Stimulated activated CD4-positive, alpha-beta T cell treated with anti-CD3 and anti-CD28 coated beads, Interleukin-2, amount 100 ng/mL, for 48 hours (primary cell): Measurements from ENCODE around the gene RPS6KA1.
A peak's percentile ranks its signal among the peaks of the same experiment; 100 is the strongest.
"Not testable (repeated sequence)": the region's sequence is repeated elsewhere in the genome, so short reads cannot be mapped to it uniquely, and the experiment has no call there.

Source experiments
- DNase-seq, 2 donors: peaks; one replicate each; pipeline ENCODE4 v3.0.0-alpha.2; 2020

The RPS6KA1 gene

DNA sequence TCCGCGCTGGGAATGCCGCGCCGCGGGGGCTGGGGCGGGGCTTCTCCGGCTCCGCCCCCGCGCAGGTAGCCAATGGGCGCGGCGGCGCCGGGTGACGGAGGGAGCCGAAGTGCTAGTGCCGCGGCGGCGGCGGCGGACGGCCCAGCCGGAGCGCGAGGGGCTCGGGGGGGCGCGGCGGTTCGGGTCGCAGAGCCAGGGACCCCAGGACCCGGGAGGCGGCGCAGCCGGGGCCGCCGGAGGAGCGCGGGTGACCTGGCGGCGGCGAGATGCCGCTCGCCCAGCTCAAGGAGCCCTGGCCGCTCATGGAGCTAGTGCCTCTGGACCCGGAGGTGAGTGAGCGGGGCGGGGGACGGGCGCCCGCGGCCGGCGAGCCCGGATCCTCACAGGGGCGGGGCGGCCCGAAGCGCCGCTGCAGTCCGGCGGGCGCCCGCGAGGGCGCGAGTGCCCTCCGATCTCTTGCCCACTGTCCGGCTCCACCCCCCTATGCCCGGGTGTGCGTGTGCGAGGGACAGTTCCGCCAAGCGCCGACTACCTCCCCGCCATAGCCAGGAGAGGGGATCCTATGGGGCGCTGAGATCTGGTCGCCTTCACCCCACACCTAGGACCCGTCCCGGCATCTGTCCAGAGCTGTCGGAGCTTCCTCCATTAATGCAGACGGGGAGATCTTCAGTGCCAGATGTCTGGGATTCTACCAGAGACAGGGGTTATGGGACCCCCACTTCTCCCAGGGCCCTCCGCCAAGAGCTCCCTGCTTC lies at the start of gene RPS6KA1:
TSS of gene RPS6KA1 (plus strand) at position 107 of the 755 bp plus-strand sequence. CDS start at position 267, 160 bp downstream.
- peak; percentile 36 to 55 for DNase-seq

DNA sequence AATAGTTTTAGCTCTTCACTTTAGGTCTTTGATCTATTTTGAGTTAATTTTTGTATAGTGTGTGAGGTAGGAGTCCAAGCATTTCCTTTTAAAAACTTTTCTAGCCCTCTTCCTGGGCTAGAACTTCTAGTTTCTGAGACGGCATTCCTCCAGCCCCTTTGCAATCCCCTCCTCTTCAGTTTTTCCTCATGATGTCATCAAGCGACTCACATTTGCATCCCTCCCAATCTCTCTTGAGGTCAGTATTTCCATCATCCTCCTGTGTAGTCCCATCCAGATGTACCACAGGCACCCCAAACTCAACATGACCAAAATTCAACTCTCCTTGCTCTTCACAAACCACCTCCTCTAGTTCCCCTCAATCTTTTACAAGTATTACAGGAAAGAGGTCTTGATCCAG lies 46.6 kb upstream of the RPS6KA1 start:
- no peak for DNase-seq

DNA sequence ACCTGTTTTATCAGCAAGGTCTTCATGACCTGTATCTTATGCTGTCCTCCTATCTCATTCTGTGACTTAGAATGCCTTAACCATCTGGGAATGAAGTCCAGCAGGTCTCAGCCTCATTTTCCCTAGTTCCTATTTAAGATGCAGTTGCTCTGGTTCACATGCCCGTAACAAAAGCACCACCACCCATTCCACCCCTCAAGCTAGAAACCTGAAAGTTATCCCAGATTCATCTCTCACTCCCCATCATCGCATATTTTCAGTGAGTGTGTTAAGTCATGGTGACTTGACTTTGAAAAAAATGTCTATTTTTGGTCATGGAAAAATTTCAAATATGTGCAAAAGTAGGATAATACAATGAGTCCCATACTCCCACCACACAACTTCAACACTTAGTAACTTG lies 45.6 kb upstream of the RPS6KA1 start:
- DNase-seq: no peak

DNA sequence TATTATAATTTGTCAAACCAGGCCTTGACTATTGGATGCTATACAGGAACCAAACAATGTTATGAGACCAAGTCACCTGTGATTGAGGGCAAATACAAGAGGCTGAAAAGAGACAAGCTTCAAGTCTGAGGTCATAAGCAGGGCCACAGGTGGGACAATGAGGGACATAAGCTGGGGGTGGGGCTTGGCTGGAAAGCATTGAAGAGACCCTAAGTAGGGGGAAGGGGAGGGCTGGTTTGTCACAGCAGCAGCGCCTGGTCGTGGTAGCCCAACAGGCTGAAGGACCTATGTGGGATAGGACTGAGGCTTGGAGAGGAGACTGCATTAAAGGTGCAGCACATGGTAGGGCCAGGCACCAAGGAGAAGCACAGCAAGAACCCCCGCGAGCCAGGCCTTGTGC lies 39.4 kb upstream of the RPS6KA1 start:
- DNase-seq: no peak

DNA sequence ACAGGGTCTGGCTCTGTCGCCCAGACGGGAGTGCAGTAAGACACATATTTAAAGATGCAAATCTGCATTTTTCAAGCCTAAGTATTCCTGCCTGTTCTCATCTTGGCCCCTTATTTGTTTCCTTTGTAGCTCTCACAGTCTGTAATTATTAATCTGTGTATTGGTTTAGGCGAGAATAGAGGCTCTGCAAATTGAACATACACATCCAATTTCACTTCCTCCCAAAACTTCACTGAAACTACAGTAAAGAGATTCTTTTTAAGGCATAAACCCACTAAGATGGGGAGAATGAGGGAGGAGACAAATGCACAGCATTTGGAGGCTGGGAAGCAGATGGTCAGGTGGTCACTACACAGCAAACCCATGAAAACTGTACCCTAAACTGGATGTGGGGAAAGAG lies 36.3 kb upstream of the RPS6KA1 start:
- no peak for DNase-seq

DNA sequence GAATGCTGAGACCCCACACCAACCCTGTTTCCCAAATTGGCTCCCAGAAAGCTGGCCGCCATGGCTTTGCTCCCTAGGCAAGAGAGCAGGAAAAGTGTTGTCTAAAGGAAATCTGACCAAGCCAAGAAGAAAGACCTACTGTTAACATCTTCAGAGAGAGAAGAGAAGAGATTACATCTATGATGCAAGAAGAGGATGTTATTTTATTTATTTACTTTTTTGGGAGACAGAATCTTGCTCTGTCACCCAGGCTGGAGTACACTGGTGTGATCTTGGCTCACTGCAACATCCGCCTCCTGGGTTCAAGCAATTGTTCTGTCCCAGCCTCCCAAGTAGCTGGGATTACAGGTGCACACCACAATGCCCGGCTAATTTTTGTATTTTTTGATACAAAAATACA lies 35.6 kb upstream of the RPS6KA1 start:
- no peak for DNase-seq

DNA sequence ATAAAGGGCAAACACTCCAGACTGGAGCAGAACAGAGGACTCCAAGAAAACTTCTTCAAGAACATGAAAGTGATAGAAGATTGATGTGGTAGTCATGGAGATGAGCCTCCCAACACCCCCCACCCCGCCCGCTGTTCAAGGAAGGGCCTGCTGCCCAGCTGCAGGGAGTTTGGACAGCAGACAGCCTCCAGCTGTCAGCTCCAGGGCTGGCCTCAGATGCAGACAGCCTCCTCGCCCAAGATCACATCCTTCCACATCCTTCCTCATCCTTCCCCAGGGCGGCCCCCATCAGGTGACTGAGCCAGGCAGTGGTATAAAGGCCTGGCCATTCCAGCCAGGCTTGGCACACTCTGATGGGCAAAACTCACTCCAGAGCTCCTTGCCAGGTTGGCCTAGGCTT lies 32.7 kb upstream of the RPS6KA1 start:
- DNase-seq: no peak

DNA sequence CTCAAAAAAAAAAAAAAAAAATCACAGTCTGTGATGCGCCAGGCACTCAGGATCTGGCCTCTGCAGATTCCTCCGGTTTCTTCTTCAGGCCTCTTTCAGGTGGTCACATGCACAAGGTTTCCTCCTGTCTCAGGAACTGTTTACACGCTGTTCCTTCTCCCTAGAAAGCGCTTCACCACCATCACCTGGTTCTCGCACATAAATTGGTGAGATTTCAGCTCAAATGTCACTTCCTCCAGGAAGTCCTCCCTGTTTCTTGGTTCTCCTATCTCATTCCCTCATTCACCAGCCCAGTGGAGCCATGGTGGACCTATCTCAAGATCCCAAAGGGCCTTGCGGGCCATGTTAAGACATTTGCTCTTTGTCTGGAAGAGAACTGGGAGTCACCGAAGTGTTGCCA lies 30.7 kb upstream of the RPS6KA1 start:
- DNase-seq: no peak

DNA sequence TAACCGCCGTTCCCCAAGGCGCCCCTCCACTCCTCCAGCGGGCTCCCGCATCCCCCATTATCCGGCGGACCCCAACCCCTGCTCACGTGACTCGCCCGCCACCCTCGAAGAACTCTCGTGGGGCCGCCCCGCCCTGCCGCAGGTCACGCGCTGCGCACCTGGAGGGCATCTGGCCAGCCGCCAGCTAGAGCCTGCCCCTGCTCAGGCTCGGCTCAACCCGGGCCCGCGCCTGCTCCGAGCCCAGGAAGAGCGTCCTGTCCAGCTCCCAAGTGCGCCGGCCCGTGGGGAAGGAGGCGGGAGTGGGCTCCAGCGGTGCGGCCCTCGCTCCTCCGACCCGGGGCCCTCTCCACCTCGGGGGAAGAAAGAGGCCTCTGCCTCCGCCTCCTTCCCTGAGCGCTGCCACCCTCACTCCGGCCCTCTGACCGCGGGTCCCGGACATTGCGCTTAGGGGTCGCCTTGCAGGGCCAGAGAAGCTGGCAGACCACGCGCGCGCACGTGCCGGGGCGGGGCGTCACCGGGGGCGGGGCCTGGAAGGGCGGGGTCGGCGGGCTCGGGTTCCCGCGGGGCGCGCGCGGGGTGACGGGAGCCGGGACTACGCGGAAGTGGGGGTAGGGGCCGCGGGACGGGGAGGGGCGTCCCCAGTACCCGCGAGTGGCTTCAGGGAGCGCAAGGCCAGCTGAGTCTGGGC lies 28.9 kb upstream of the RPS6KA1 start:
- peak; percentile 95 for DNase-seq

DNA sequence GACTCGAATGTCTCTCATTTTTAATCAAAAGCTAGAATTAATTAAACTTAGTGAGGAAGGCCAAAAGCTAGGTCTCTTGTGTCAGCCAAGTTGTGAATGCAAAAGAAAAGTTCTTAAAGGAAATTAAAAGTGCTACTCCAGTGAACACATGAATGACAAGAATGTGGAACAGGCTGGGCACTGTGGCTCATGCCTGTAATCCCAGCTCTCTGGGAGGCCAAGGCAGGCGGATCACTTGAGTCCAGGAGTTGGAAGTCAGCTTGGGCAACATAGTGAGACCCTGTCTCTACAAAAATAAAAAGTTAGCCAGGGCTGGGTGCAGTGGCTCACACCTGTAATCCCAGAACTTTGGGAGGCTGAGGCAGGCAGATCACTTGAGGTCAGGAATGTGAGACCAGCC lies 18.9 kb upstream of the RPS6KA1 start:
- not testable (repeated sequence) for DNase-seq

DNA sequence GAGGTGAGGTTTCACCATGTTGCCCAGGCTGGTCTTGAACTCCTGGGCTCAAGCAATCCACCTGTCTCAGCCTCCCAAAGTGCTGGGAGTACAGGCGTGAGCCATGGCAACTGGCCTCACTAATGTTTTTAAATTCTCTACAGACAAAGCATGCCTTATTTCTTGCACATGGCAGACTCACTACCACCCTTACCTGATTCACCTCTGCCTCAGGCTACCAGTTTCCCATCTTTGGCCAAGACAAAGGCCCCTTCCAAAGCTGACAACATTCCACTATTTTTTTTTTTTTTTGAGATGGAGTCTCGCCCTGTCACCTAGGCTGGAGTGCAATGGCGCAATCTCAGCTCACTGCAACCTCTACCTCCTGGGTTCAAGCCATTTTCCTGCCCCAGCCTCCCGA lies 13.7 kb upstream of the RPS6KA1 start:
- not testable (repeated sequence) for DNase-seq

DNA sequence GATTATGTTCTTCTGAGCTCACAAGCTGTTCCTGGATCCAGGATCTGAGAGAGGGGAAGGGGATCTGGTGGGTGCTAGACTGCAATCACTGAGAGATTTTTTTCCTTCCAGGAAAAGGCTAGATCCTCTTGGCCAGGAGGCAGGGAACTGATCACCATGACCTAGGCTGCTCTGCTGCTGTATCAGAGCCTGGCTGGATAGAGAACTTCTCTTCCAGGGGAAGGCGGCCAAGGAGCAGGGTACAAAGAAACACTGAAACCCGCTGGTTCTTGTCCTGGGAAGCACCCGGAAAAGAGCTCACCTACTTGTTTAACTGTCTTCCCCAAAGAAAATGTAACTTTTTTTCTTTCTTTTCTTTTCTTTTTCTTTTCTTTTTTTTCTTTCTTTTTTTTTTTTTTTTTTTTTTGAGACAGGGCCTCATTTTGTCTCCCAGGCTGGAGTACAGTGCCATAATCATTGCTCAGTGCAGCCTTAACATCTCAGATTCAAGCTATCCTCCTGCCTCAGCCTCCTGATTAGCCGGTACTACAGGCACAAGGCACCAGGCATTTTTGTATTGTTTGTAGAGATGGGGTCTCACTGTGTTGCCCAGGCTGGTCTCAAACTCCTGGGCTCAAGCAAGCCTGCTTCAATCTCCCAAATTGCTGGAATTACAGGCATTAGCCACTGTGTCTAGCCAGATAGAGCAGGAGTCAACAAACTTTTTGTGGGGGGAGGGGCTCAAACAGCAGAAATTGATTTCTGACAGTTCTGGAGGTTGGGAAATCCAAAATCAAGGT lies 12.4 kb upstream of the RPS6KA1 start:
- no peak for DNase-seq

DNA sequence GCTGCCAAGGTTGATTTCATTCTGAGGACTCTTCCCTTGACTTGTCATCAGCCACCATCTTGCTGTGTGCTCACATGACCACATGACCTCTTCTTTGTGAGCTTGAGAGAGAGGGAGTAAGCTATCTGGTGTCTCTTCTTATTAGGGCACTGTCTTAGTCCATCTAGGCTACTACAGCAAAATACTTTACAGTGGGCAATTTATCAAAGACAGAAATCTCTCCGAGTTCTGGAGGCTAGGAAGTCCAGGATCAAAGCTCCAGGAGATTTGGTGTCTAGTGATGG lies 11.9 kb upstream of the RPS6KA1 start:
- no peak for DNase-seq

DNA sequence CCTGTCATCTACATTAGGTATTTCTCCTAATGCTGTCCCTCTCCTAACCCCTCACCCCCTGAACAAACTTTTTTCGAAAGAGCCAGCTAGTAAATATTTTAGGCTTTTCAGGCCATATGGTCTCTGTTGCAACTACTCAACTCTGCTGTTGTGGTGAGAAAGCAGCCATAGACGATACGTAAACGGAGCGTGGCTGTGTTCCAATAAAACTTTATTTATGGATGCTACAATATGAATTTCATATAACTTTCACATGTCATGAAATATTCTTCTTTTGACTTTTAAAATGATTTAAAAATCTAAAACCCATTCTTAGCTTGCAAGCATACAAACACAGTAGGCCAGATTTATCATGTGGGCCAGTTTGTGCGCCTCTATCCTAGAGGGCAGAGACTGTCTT lies 11.2 kb upstream of the RPS6KA1 start:
- DNase-seq: no peak

DNA sequence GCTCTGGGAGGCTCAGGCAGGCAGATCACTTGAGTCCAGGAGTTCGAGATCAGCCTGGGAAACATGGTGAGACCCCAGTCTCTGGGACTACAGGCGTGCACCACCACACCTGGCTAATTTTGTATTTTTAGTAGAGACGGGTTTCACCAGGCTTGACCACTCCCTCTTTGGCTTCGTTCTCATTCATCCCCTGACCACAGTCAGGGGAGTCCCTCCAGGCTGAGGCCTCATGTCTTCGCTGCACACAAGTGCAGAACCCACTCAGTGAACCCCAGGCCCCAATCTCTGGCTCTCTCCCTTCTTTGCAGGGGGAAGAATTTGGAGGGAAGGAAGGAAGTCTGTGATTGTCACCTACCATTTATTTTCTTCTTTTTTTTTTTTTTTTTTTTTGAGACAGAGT lies 9.2 kb upstream of the RPS6KA1 start:
- no peak for DNase-seq

DNA sequence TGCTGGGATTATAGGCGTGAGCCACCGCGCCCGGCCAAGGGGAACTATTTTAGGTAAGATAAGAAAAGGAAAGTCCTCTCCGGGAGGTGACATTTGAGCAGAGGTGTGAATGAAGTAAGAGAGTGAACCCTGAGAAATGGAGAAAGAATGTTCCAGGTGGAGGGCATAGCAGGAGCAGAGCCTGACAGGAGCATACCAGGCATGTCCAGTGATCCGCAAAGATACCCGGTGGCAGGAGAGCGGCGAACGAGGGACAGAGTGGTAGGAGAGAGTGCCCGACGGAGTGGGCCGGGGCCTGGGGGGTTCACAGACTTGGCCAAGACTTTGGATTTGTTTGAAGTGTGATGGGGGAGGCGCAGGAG lies 7.9 kb upstream of the RPS6KA1 start:
- DNase-seq: no peak

DNA sequence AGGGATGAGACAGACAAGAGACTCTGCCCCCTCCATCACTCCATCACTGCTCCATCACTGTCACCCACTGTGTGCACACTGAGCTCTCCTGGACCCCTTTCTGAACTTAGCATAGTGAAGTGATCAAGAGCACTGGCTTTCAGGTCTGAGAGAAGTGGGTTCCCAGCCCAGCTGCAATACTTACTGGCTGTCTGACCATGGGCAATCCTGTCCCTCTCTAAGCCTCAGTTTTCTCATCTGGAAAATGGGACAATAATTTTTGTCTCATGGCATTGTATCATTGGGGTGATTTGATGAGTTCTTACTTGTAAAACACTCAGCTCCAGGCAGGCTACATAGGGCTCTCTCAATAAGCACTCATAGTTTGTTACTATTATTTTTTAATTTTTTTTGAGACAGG lies 7.5 kb upstream of the RPS6KA1 start:
- DNase-seq: no peak

DNA sequence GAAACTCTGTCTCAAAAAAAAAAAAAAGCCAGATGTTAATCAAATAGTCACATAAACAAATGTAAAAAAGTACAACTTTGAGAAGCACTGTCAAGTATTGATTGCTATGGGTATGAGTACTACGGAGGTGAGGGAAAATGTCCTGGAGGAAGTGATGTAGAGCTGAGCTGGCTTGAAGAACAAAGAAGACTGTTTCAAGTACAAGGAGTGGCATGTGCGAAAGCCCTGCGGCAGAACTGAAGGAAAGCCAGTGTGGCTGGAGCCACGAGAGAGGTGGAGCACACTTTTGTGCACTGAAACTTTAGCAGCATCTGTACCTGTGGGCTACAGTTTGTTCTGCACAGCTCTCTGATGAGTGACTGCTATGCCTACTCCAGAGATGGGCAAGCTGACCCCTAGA lies 5.4 kb upstream of the RPS6KA1 start:
- DNase-seq: no peak

DNA sequence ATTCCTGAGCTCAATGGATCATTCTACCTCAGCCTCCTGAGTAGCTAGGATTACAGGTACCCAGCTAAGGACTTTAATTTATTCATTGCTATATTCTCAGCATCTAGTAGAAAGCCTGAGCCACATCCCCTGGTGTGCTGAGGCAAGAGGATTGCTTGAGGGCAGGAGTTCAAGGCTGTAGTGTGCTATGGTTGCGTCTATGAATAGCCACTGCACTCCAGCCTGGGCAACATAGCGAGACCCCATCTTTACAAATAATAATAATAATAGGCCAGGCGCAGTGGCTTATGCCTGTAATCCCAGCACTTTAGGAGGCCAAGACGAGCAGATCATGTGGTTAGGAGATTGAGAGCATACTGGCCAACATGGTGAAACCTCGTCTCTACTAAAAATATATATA lies 3.3 kb upstream of the RPS6KA1 start:
- DNase-seq: no peak

DNA sequence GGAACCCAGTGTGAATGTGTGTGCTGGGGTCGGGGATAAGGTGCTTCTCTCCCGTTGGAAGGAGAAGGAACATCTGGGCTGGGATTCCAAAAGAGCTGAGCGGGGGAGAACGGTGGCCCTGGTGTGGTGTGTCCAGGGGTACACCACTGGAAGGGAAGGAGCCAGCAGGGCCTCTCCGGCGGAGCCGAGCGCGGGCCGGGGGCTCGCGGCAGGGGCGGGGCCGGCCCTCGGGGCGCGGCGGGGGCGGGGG lies 231 bp upstream of the RPS6KA1 start:
- DNase-seq: no peak

DNA sequence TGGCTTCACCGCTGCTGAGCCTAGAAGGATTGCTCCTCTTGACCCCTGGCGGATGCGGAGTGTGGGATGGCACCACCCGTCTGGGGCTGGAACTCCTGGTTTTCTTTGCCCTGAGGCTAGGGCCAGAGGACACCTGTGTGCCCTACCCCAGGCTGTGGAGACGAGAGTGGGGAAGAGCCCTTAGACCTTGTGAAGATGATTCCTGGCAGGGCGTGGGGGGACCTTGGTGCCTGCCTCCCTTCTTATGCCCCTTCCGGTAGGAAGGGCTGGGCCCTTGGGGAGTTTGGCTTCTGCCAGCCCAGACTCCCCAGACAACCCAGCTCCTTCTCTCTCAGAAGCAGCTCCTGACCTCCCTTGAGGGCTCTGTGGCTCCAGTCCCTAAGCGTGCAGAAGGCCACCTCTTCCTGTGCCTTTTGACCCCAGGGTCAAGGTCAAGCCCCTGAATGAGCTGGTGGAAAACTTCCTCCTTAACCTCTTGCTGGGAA lies 891 bp downstream of the RPS6KA1 start:
- no peak for DNase-seq

DNA sequence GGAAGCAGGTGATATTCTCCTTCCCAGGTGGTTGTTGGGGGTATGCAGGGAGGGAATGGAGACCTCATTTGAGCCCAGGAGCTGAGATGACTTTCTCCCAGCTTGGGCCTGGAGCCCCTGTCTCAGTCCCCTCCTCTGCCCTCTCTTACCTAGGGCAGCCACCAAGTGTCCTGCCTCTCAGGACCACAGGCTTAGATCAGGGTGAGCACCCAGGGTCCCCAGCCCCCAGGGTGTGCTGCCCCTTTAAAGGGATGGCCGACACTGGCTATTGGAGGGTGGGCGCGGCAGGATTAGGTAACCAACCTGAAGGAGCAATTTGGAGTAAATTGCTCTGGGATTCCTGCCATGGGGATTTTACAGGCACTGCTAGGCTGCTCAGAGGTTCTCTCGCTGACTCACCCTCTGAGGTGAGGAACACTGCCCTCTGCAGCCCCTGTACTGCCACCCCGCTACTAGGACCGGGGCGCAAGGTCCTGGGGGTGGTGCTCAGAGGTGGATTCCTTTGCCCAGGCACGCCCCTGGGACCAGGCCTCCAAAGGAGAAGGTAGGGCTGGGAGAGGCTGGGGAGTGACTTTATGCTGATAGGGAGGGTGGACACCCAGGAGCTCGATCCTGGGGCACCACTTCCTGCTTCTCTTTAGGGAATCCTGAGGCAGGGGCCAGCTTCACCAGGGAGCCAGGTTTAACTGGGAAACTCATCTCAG lies 1.5 kb downstream of the RPS6KA1 start:
- DNase-seq: no peak

DNA sequence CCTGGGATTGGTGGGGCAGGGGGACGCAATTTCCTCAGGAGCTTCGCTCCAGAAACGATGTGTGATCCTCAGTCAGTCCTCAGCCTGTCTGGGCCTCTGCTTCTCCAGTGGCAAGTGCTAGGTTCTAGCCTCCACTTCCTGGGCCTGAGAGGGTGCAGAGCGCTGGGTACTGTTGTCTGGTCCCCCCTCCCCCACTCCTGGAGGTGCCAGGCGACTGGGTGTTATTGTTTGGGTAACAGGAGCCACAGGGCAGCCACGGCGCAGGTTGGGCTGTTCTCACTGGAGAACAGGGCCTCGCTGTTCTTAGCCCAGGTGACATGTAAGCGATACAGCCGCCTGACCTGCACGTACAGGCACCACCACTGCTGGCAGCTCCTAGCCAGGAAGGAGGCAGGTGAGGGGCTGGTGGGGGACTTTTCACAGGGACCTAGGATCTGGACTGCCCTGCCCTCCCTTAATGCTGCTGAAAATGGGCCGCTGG lies 2.1 kb downstream of the RPS6KA1 start:
- DNase-seq: no peak
